Nephron progenitor cell (in vitro differentiated cells): ENCODE data around the gene ADGRV1.

Experiments
- DNase-seq: peaks from one replicate; pipeline ENCODE4 v3.0.0; 2021
- H3K27ac Mint-ChIP-seq: 2 replicates; pipeline ENCODE4 v1.8.0; 2021; ENCODE audit warnings: mild to moderate bottlenecking, moderate library complexity, mixed read lengths
- H3K27me3 Mint-ChIP-seq: 2 replicates; pipeline ENCODE4 v1.8.0; 2021; ENCODE audit warnings: mild to moderate bottlenecking, low read depth, mixed read lengths; ENCODE audit not compliant: poor library complexity
- H3K36me3 Mint-ChIP-seq: 2 replicates; pipeline ENCODE4 v1.8.0; 2021; ENCODE audit warnings: low read depth, mixed read lengths
- H3K4me1 Mint-ChIP-seq: 2 replicates; pipeline ENCODE4 v1.8.0; 2021; ENCODE audit warnings: mixed read lengths
- H3K4me3 Mint-ChIP-seq: 2 replicates; pipeline ENCODE4 v1.8.0; 2021; ENCODE audit warnings: mild to moderate bottlenecking, moderate library complexity, mixed read lengths
- H3K9me3 Mint-ChIP-seq: 2 replicates; pipeline ENCODE4 v1.8.0; 2021; ENCODE audit warnings: mild to moderate bottlenecking, moderate library complexity, mixed read lengths
- TF ChIP-seq, protein P1 (sequence below): fragments of 200-600 bp; sonication (generic); IDR thresholded peaks from 2 replicates; pipeline ENCODE4 v1.5.0; 2021; ENCODE audit warnings: antibody characterized with exemption

ADGRV1 gene

DNA sequence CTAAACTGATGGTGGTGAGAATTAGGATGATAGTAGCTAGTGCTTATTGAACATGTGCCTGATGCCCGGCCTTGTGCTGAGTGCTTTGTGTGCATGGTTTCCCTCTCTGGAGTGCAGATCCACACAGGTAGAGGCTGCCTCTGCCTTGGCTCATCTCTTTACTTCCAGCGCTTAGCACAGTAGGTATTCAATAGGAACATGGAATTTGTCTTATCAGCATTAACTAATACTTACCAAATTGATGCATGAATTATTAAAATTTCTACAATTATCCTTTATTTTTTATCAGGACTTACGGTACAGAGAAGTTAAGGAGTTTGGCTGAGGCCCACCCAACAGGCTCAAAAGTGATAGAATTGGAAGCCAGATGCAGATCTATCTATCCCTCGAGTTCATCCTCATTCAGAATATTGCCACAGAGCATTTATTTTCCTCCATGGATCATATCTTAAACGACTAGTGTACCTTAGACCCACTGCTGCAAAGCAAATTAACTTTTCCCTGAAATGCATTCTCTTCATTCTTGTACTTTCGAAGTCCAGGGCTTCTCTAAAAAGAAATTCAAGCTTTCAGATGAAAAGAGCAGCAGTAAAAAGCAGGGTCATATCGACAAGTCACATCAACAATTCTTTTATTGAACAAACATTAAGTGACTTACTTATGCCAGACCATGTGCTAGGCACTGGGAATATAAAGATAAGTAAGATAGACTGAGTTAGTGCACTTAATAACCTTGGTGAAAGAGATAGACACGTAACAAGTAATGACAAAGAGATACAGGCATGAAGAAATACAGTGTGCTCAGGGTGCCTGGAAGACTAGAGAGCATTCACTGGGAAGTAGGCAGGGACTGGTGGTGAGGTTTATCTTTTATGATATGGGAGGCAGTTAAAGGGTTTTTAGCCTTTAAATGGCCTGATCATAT is 534.5 kb downstream of the ADGRV1 start:
- TF ChIP-seq, protein P1, sequence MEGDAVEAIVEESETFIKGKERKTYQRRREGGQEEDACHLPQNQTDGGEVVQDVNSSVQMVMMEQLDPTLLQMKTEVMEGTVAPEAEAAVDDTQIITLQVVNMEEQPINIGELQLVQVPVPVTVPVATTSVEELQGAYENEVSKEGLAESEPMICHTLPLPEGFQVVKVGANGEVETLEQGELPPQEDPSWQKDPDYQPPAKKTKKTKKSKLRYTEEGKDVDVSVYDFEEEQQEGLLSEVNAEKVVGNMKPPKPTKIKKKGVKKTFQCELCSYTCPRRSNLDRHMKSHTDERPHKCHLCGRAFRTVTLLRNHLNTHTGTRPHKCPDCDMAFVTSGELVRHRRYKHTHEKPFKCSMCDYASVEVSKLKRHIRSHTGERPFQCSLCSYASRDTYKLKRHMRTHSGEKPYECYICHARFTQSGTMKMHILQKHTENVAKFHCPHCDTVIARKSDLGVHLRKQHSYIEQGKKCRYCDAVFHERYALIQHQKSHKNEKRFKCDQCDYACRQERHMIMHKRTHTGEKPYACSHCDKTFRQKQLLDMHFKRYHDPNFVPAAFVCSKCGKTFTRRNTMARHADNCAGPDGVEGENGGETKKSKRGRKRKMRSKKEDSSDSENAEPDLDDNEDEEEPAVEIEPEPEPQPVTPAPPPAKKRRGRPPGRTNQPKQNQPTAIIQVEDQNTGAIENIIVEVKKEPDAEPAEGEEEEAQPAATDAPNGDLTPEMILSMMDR, result no peak
- H3K27ac Mint-ChIP-seq, result no peak overlapping the region

DNA sequence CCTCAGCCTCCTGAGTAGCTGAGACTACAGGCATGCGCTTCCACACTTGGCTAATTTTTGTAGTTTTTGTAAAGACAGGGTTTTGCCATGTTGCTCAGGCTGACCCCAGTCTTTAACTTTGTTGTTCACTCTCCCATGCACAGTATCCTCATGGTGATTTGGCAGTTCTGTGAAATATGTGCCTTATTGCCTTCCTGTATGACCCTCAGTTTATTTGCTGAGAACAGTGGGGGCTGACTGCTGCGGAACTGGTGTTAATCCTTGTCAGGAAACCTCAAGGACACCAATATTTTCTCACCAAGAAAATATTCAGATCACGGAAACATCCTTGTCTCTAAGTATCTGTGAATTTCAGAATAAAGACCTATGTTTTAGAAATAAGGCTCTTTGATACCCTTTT is 536.7 kb downstream of the ADGRV1 start:
- Mint-ChIP-seq H3K27me3 (peaks cover 6% of the 10 kb centered on the region), H3K9me3 (no peaks in the 10 kb centered on the region), H3K4me1 (peaks cover 53% of the 10 kb centered on the region), H3K36me3 (peaks cover 11% of the 10 kb centered on the region), H3K4me3 (no peak overlapping the region), H3K27ac (peak overlapping the region; percentile 65)
- DNase-seq, result no peak
- TF ChIP-seq, protein P1, result no peak

More for the DNA sequence above, 534.5 kb downstream of the ADGRV1 start:
- Mint-ChIP-seq H3K4me1 (peaks cover 37% of the 10 kb centered on the region), H3K27me3 (peaks cover 3% of the 10 kb centered on the region), H3K4me3 (no peak overlapping the region), H3K36me3 (peaks cover 11% of the 10 kb centered on the region), H3K9me3 (no peaks in the 10 kb centered on the region)
- no peak for DNase-seq

DNA sequence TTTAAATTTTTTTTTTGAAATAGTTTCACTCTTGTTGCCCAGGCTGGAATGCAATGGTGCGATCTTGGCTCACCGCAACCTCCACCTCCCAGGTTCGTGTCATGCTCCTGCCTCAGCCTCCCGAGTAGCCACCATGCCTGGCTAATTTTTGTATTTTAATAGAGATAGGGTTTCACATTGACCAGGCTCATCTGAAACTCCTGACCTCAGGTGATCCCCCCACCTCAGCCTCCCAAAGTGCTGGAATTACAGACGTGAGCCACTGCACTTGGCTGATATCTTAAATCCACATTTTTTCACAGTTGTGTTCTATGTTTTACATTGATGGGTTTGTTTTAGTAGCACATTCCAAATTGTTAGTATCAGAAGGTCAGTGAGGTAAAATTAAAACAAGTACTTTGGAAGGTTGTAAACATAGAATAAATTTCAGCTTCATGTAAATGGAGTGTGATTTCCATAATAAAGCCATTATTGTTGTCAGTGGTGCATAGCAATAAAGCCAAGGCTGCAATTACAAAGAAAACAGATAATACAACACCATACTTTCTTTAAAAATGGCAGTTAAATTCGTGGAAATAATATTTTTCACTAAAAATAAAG is 537.3 kb downstream of the ADGRV1 start:
- Mint-ChIP-seq H3K27ac (peak overlapping the region; percentile 96), H3K27me3 (peaks cover 5% of the 10 kb centered on the region), H3K4me3 (no peak overlapping the region), H3K4me1 (peaks cover 56% of the 10 kb centered on the region), H3K36me3 (peaks cover 11% of the 10 kb centered on the region), H3K9me3 (no peaks in the 10 kb centered on the region)
- TF ChIP-seq, protein P1, result no peak
- no peak for DNase-seq

DNA sequence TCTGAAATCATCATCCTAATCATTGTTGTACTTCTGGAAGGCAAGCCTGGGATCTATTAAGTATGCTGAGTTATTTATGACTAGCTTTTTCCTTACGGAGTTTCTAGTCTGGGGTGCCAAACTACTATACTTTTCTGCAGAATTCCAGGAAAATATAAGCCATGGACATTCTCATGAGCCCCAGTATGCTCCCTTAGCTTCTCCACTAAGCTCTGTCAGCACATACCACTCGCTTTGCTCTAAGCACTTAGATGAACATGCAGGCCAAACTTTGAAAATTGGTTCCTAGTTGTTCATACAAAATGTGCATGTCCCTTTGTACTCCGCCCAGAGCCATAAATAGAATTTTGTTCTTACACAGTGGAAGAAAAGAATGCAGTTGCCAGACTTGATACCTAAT is 539.9 kb downstream of the ADGRV1 start:
- TF ChIP-seq, protein P1, result no peak

DNA sequence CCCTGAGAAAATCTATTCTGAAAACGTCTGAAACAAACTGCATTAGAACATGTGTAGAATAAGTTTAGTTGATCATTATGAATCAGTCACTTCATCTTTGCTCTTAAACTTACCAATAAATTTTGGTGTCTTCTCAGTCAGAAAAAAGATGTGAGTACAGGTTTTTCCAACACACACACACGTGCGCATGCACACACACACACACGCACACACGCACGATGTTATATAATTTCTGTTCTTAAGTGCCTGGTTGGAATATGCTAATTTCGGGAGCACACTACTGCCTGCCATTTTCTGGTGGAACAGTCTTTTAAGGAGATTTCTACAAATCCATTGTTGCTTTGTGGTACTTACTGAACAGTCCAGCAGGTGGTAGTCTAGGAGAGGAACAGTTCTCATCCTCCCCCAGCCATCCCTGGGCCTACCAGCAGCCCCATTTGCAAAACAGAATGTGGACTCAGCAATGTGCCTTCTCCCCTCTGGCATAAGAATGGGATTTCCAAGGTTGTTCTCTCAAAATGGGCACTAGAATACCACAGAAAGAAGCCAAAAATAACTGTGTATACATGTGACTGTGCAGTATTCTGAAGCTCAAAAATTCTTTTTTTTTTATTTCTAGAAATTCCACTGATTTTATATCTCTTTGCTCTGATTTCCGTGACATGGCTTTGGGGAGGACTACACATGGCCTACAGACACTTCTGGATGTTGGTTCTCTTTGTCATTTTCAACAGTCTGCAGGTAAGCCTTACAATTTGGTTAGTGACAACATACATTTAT is 543.2 kb downstream of the ADGRV1 start:
- Mint-ChIP-seq H3K27ac (no peak overlapping the region), H3K9me3 (peaks cover 23% of the 10 kb centered on the region), H3K4me1 (peaks cover 42% of the 10 kb centered on the region), H3K27me3 (peaks cover 5% of the 10 kb centered on the region), H3K36me3 (peaks cover 42% of the 10 kb centered on the region), H3K4me3 (no peak overlapping the region)
- TF ChIP-seq, protein P1, result peak; percentile 62
- peak; percentile 66 for DNase-seq

More for the DNA sequence above, 539.9 kb downstream of the ADGRV1 start:
- DNase-seq, result no peak
- Mint-ChIP-seq H3K9me3 (no peaks in the 10 kb centered on the region), H3K4me1 (peaks cover 65% of the 10 kb centered on the region), H3K27ac (peak overlapping the region; percentile 79), H3K4me3 (no peak overlapping the region), H3K36me3 (peaks cover 18% of the 10 kb centered on the region), H3K27me3 (peaks cover 5% of the 10 kb centered on the region)
